CD4-positive, alpha-beta T cell treated with Interleukin-17A for 1 hour (primary cell): Measurements from ENCODE around the gene PLCB1.

ENCODE experiments used
- DNase-seq: peaks from one replicate; pipeline ENCODE4 v3.0.0-alpha.2; 2020

Gene PLCB1

DNA sequence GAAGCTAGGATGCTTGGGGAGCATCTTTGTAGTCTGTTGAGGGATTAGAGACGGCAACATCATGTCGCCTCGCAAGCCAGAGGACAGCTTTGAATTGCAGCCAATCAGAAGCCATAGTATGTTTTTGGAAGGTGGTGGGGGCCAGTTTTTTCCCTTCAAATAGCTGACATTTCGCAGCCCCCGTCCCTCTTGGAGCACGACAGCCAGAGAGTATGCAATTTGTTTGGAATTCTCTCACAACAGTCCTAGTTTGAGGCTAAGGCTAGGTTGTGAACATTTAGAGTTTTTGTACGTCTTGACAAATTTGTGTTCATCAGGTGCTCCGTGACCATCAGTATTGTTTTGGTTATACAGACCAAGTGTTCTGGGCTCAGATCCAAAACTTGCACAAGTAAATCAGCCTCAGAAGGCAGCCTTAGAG is 83.3 kb downstream of the PLCB1 start:
- DNase-seq = no peak

DNA sequence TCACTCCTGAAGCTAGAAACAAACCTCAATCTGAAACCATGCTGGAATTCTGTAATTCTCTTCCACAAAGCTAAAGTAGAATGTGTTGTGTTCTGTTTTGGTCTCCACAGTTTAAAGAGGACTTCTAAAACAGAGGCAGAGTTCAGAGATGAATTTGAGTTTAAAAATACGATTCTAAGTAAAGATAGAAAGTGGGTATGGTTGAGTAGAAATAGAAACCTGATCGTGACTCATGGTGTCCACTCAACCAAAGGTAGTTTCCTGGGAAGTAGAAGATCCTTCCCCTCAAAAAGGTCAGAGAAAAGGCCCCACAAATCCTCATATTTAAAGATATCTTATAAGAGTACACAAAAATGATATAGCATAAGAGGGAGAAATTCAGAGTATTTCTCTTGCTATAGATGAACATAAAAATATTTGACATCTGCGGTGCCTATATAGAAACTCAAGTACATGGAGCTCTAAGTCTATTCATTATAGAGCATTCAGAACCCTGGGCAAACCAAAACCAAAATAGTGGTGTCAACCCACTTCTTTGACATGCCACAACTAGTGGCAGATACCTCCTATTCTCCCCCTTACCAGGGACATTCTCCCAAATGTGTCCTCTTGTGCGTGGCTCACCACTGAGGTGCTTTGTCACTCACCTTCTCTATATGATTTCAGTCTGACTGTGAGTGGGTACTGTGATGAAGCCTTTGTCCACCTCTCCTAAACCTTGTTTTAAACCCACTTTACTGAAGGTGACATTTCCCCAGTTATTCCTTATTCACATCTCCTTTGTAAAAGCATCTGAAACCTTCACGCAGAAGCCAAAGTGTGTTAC is 84.5 kb downstream of the PLCB1 start:
- no peak for DNase-seq

DNA sequence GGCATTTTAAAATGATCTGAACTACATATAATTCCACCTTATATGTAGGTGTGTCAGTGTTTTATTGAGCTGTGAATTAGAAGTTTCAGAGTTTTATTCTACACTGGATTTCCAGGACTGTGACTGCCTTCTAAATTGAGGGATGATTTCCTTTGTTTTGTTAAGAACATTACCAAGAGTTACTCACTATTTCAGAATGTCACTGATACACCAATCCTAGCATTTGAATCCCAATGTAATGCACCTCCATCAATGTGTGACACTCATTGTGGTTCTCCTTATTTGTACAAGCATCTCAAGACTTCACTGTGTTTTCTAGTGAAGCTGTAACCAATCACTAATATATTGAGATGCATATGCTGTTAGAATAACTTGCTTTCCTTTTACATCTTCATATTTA is 86.8 kb downstream of the PLCB1 start:
- DNase-seq = no peak

DNA sequence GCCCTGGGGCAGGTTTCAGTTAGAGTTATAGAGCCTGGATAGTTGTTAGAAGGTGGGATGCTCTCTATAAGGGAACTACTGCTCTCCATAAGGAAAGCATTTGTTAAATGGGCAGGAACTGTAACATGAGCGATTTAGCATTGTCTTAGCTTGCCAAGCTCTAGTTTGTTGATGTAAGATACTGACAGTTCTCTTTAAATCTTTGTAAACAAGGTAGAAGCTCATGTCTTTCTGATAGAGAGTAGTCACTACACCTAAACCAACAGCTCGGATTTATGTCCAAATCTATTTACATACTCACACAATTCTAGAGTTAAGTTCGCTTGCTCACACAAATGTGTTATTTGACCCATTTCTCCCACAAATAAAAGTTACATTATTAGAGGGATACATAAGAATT is 87.3 kb downstream of the PLCB1 start:
- DNase-seq = no peak

DNA sequence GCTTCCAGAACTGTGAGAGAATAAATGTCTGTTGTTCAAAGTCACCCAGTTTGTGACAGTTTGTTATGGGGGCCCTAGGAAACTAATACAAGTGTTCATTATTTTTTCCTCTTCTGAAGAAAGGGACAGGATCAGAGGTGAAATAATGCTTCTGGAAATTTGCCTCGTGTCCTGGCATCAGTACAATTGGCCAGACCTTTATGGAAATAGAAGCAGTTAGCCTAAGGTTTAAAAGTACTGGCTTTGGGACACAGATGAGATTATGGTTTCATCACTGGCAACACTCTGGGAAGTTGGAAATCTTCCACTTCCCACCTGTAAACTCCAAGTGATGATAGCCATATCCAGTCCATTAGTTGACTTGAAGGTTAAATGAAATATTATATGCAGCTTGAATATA is 88.7 kb downstream of the PLCB1 start:
- DNase-seq = no peak

DNA sequence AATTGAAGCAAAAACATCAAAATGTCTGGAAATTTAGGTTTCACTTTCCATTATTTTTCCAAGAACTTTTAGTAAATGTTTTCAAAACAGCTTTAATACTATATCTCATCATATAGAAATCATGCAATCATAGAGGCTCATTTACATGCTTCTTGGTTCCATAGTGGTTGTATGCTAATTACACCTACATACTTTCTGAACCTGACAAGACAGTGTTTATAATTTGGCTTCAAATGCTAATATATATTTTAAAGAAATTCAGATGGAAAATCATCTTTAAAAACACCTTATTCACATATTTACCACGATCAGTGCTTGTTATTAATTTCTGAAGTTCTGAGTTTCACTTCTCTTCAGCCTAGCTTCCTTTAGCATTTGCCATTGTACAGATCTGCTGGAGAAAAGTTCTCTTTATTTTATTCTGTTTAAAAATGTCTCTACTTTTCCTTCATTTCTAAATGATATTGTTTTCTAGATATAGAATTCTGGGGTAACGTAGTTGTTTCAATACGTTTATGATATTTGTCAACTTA is 89.9 kb downstream of the PLCB1 start:
- DNase-seq = no peak

DNA sequence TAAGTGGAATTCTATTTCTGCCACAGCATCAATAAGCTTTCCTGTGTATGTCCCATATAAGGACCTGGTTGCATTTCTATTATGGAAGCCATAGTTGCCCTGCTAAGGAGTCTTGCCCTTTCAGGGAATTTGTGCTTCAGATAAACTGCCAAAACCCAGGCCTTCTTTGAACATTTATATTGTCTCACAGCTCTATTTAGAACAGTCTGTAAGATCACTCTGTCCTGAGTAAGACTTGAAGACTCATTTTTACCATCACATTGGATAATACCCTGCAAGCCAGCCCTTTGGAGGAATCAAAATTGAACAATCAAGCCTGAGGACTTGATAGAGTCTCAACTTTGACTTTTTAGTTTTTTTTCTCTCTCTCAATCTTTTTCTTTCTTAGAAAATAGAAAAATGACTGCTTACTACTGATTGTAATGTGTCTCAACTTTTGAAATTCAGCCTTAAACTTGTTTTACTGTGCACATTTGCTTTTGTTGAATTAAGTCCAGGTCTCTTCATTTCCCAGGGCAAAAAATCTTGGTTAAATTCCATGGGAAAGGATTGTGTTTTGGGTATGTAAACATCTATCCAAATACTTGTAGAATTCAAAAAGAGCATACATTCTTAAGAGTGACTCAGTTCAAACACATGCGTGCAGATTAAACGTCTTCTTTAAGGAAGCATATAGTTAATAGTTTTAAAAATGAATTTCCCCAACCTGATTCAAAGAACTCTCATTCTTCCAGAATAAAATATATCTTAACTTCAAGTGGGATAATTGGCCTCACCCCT is 91.2 kb downstream of the PLCB1 start:
- DNase-seq = no peak

DNA sequence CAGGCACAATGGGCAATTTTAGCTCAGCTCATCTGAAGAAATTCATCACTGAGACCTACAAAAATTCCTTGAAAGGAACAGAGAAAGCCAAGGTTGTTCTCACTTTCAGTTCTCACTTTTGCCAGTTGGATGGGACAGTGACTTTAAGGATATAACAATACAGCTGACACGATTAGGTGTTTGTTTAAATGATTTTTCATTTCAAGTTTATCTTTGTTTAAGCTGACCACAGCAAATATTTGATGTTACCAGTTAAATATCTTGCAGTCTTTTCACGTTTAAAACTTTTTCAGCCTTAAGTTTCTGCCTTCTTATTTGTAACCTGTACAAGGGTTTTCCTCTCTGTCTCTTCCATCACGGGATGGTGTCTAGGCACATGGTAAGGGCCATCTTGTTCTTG is 93.6 kb downstream of the PLCB1 start:
- no peak for DNase-seq

DNA sequence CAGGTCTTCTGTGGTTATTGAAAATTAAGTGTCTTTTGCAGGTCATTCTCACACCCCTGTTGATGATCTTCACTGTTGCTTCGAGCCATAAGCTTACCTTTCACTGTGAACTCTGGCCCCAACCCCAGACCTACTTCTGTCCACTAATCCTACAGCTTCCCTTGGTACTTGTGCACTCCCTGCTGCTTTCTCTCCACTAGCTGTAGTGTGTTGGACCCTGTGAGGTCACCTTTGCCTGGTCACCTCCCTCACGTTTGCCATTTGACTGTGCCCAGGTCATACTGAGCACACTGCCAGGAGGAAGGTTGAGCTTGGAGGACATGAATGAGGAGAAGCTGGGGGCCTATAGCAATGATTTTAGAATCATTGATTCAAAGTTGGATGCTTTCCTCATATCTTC is 94.0 kb downstream of the PLCB1 start:
- DNase-seq = no peak

DNA sequence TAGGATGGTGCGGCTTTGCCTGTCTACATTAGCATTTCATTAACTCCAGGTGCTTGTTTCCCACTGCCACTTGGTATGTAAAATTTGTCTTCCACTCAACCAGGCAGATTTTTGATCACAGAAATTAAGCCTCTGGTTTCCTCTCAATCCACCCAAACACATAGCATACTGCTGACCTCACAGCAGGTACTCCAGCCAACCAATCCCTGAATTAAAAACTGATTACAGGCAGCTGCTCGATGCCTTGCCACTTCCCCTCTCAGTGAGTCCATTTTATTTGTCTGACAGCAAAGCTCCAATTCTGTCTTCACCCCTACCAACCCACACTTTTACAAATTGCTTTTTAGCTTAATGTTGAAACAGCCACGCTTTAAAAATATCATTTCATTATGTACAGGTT is 95.2 kb downstream of the PLCB1 start:
- no peak for DNase-seq

DNA sequence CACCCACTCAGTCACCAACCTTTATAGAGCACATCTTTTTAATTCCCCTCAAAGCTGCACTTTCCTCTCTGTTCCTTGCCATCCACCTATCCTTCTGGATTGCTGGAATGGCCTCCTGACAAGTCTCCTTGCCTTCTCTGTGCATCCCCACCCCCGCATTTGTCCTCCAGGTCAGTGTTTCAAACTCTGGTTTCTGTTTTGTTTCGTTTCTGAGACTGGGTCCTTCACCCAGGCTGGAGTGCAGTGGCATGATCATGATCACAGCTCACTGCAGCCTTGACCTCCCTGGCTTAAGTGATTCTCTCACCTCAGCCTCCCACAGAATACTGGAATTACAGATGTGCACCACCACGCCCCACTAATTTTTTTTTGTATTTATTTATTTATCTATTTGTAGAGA is 96.2 kb downstream of the PLCB1 start:
- DNase-seq = no peak

DNA sequence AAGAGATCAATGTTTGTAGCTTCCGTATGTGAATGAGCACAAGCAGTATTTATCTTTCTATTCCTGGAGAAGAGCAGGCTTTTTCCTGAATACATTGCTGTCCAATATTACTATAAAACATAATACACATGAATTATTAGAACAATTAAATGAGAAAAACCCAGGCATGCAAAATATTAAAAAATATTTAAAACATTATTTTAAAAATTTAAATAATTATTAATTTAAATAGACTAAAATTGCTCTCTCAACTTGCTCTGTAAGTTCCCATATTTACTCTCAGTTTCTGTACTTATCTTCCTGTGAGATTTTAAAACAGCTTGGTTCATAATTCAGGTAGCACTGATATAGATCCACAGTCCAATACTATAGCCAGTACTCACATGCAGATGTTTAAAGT is 97.0 kb downstream of the PLCB1 start:
- DNase-seq = no peak

DNA sequence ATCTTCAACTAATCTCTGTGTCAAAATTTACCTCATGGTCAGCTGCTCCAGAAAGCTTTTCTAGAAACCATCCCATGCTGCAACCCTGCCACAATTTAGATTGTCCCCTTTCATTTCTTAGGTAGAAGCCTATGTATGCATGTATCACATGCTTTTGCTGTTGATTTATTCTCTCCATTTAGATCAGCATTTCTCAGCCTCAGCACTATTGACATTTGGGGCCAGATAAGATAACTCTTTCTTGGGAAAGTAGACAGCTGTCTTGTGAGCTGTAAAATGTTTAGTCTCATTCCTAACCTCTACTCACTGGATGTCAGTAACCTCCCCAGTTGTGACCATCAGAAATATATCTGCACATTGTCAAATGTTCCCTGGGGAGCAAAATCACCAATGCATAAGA is 99.0 kb downstream of the PLCB1 start:
- DNase-seq = no peak

DNA sequence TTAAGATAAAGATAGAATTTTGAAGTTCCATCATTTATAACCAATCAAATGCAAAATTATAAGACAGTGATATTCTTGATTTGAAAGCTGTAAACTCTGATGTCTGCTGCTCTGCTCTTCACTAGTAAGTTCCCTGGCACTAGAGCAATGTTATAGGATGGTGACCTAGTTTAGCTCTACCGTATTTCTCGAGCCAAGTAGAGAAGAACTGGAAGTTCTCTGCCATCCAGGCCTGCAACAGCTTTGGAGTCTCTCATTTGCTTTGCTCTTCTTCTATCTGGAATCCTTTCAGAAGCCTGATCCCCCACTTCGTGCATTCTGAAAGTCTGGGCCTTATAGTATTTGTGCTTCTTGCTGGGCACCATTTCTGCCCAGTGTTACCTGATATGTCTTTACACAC is 100.3 kb downstream of the PLCB1 start:
- DNase-seq = no peak

DNA sequence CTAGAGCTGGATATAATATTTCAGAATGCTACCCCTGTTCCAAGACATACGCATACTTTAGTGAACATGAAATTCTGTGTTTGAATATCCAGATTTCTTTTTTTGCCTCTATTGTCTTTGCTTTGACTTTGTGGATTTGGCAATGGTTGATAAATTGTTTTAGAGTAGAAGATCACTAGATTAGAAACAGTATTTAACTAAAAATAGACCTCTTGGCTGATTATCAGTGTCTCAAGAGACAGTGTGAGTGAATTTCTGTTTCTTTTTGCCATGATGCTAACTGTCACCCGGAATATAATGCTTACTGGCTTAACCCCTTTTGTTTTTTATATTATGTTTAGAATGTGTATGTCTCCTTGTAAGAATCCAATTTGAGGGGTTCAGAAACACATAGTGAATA is 102.5 kb downstream of the PLCB1 start:
- DNase-seq = no peak

DNA sequence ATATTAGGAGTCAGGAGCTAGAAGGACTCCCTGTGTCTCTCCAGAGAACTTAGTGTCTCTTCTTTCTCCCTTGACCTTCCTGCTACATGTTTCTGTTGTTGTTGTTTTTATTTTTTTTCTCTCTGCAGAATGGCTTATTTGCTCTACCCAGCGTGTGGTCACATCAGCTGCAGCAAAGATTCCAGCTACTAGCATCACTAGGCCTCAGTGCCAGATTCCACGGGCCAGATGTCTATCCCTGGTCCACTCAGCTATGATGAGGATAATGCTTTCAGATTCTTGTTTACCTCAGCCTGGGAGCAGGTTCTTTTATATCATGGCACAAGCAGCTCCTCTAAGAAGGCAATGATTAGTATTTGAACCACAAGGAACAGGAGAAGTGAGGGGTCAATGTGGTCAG is 110.0 kb downstream of the PLCB1 start:
- no peak for DNase-seq

DNA sequence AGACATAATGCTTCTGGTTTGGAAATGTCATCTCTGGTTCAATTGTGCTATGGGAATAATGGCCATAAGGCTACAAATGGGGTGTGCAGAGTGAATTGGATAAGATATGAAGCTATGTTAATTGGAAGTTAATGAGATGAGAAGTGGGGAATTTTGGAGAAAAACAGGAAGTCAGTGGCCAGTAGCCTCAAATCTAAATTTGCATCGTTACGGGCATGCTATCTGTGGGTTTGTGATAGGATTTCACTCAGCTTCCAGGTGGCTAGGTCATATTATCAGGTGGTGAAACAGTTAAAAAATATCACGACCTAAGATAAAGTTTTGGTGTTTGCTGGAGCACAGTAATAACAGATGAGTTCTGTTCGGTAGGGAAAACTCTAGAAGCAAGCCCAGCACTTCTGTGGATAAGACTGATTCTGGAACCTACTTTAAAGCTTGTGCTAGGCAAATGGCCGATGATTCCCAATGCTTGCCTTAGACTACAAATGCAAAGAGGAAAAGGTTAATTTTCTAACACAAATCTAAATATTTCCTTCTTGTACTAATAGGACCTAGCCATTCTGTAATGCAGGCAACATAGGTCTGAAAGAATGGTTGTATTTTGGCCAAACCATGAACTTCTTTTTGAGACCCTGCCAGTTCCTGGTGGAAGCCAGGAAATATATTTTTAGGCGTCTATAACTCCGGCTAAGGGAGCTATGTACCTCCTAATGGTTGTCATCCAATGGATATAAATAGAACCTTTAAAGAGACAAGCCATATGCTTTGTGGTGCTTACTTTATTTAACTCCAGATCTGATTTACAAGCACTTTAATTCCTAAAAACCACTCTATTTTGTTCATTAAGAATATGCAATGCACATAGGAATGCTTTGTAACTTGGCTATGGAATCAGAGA is 111.0 kb downstream of the PLCB1 start:
- no peak for DNase-seq

DNA sequence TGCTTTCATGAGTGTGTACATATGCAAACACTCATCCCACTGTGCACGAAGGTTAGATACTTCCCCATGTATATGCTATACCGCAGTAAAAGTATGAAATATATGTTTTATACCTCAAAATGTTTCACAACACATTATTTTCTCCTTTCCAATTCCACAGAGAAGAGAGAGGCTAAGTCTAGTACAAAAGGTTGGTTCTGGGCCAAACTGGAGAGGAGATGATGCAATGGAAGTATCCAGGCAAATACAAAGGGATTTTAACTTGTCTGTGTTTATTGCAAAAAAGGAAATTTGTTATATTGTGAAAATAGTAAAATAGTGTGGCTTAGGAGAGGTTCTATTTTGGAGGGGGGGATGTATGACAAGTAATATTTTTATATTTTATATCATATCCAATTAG is 112.6 kb downstream of the PLCB1 start:
- DNase-seq = no peak

DNA sequence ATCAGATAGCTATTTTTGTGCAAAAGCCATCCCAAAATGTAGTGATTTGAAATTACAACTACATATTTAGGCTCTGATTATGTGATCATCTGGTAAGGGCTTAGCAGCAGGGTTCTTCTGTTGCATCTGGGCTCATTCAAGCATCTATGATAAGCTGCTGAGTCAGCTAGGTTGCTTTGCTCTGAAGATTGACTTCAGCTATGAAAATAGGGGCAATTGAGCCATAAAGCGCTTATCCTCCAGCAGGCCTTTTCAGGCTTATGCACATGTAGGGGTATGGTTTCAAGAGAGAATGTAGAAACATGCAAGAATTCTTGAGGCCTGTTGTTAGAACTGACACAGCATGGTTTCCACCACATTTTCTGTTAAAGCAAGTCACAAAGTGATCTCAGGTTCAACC is 114.1 kb downstream of the PLCB1 start:
- no peak for DNase-seq

DNA sequence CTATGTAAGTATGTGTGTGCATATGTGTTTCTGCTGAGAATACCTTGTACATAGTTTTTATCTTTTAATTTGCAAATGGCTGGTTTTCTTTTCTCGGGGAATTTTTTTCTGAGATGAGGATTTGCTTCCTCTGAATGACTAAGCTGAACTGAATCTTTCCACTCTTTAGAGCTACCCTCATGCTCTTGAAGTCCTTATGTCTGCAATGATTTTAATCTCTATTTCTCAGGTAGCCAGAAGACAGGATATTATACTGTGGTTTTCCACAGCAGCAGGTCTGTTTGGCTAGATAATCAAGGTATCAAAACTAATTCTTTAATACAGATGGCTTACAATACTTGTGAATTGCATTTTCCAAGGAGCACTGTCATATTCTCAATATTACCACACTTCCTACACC is 114.7 kb downstream of the PLCB1 start:
- DNase-seq = no peak

DNA sequence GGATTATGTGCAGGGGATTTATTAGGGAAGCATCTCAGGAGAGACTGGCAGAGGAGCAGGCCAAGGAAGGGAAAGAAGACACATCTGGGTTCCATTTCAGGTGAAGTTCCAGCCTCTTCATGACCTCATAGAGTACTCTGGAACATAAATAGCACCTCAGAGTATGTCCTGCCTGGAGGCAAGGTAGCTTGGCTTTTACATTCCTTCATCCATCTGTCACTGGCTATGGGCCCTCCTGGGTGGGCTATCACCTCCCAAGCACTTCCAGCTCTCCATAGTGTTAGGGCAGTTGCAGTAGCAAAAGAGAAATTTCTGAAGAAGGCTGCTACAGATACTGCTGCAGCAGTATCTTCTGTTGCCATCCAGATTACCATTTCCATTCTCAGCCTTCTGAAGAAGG is 116.0 kb downstream of the PLCB1 start:
- no peak for DNase-seq

DNA sequence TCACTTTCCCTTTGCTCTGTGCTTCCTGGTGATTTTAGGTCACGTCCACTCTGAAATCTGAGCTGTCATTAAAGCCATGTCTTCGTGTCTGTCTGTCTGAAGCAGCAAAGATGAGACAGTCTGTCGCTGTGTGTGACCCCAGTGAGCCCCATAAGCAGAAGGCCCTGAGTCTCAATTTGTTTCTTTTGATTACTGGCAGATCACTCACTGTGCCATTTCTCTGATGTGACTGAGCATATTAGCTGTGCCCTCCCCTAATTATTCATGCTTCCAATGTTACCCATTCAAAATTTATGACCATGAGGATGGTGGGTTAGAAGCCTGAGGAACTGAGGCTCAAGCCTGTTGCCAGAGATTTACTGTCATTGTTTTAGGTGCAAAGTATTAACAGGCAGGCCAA is 117.6 kb downstream of the PLCB1 start:
- DNase-seq = no peak

DNA sequence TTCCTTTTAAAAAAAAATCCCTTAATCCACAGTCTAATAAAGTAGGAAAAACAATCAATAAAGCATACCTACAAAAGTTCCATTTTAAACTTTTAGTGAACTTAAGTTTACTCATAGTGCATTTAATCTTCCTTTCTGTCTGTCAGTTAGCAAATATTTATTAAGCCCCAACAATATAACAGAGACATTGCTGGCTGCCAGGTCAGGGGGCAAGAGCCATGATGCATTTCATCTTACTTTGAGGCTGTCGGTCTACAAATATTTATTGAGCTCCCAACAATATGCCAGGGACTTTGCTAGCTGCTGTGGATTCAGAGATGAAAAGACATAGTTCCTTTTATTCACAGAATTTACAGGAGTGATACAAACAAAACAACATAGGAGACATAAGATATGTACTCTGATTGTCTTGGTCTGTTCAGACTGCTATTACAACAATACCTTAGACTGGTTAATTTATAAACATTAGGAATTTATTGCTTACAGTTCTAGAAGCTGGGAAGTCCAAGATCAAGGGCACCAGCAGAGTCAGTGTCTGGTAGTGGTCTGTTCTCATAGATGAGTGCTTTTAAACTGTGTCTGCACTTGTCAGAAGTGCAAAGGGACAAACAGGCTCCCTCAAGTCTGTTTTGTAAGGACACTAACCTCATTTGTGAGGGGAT is 118.6 kb downstream of the PLCB1 start:
- no peak for DNase-seq
